GM12801 (cell line): Measurements from ENCODE around the gene TFAP2D.

ENCODE experiments used
- TF ChIP-seq, protein P1 (sequence below): IDR thresholded peaks from one replicate; pipeline ENCODE4 v1.5.1; 2011; ENCODE audit warnings: control low read depth; ENCODE audit not compliant: insufficient read length; ENCODE audit errors: extremely low read depth

TFAP2D gene

DNA sequence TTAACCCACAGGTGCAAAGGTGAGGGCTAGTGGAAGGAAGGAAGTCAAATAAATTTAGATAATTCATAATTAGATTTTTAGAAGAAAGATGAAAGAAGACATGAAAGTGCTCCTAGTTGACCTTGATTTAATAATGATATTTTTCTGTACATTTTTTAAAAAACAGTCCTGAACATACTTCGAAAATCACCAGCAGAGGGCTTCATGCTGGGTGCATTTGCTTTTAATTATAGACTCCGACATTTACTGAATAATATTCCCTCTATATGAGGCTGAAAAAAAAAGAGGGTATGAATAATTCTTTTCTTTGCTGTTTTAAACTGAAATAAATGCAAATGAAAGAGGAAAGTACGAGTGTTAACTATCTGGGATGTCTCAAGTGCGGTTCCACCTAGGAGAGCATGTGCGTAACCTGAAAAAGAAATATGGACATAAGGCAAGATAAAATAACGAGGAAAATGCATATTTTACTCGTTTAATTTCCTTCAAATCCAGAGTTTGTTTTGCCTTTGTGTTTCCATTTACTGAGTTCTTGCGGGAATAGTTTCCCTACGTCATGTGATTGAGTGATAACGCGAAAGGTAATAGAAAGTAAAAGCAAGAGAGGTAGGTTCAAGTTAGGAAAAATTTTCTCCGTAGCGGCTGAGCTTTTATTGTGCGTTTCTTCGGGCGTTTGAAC, 102.2 kb downstream of the TFAP2D start:
- TF ChIP-seq, protein P1, sequence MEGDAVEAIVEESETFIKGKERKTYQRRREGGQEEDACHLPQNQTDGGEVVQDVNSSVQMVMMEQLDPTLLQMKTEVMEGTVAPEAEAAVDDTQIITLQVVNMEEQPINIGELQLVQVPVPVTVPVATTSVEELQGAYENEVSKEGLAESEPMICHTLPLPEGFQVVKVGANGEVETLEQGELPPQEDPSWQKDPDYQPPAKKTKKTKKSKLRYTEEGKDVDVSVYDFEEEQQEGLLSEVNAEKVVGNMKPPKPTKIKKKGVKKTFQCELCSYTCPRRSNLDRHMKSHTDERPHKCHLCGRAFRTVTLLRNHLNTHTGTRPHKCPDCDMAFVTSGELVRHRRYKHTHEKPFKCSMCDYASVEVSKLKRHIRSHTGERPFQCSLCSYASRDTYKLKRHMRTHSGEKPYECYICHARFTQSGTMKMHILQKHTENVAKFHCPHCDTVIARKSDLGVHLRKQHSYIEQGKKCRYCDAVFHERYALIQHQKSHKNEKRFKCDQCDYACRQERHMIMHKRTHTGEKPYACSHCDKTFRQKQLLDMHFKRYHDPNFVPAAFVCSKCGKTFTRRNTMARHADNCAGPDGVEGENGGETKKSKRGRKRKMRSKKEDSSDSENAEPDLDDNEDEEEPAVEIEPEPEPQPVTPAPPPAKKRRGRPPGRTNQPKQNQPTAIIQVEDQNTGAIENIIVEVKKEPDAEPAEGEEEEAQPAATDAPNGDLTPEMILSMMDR = no peak

GRCh38 chr6:50816115-50816675, 102.9 kb downstream of the TFAP2D start:
- TF ChIP-seq, protein P1 = no peak

GRCh38 chr6:50816947-50817645, 103.8 kb downstream of the TFAP2D start:
- TF ChIP-seq, protein P1 = no peak

GRCh38 chr6:50817646-50817950, 104.3 kb downstream of the TFAP2D start:
- TF ChIP-seq, protein P1 = no peak

GRCh38 chr6:50818020-50818419, 104.7 kb downstream of the TFAP2D start:
- TF ChIP-seq, protein P1 = no peak

- TF ChIP-seq, protein P1 = no peak
Observed at GRCh38 chr6:50818673-50819072, 105.3 kb downstream of the TFAP2D start, which contains the start of gene TFAP2B. TSS of gene TFAP2B (plus strand) at chr6:50818871. CDS start at chr6:50818892, 21 bp downstream.

DNA sequence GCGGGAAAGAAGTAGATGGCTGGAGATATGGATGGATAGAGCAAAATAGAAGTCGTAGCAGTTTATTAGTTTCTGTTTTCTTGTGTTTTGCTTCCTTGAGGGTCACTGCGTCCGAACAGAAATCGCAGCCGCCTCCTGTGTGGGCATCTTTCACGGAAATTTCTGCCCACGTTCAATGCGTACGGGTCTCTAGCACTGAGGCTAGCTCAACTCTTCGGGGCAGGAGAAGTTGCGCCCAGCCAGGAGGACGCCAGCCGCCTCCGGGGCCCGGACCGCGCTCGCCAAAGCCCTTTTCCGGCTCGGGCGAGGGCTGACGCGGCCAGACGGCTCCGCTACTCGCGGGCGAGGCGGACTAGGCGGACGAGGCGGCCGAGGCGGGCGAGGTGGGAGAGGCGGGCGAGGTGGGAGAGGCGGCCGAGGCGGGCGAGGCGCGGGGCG, 106.2 kb downstream of the TFAP2D start:
- TF ChIP-seq, protein P1 = no peak
